ENCODE measurements around the gene SPEG.

GRCh38 chr2:219418155-219419011 is 16.3 kb upstream of the SPEG start, which contains the start of gene DES:
- TF ChIP-seq, protein P1, sequence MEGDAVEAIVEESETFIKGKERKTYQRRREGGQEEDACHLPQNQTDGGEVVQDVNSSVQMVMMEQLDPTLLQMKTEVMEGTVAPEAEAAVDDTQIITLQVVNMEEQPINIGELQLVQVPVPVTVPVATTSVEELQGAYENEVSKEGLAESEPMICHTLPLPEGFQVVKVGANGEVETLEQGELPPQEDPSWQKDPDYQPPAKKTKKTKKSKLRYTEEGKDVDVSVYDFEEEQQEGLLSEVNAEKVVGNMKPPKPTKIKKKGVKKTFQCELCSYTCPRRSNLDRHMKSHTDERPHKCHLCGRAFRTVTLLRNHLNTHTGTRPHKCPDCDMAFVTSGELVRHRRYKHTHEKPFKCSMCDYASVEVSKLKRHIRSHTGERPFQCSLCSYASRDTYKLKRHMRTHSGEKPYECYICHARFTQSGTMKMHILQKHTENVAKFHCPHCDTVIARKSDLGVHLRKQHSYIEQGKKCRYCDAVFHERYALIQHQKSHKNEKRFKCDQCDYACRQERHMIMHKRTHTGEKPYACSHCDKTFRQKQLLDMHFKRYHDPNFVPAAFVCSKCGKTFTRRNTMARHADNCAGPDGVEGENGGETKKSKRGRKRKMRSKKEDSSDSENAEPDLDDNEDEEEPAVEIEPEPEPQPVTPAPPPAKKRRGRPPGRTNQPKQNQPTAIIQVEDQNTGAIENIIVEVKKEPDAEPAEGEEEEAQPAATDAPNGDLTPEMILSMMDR (IDR thresholded peaks at IDR 0.05): no peak
- TF ChIP-seq POLR2A (IDR thresholded peaks at IDR 0.05): peak; percentile 82 to 93
- TF ChIP-seq EP300 (IDR thresholded peaks at IDR 0.05): peak in 3 of 4 donors; percentile 39 to 97 (median 90)

Data from sigmoid colon (tissue), 4 donors.